SK-N-MC (cell line): ENCODE measurements around the gene MOV10L1.

Source experiments
- EZH2 ChIP-seq: fragments of 200-600 bp; sonication (generic); IDR thresholded peaks from one replicate; pipeline ENCODE4 v1.6.1; 2017; ENCODE audit warnings: antibody characterized with exemption
- FOXP2 ChIP-seq: optimal IDR thresholded peaks from 2 replicates; pipeline ENCODE3; 2011; ENCODE audit warnings: mild to moderate bottlenecking, moderate library complexity; ENCODE audit not compliant: insufficient read depth; ENCODE audit errors: extremely low read length, control extremely low read depth
- POLR2AphosphoS5 ChIP-seq: IDR thresholded peaks from 2 replicates; pipeline ENCODE4 v1.6.1; 2012; ENCODE audit warnings: mild to moderate bottlenecking, low read depth, low read length, borderline replicate concordance

DNA sequence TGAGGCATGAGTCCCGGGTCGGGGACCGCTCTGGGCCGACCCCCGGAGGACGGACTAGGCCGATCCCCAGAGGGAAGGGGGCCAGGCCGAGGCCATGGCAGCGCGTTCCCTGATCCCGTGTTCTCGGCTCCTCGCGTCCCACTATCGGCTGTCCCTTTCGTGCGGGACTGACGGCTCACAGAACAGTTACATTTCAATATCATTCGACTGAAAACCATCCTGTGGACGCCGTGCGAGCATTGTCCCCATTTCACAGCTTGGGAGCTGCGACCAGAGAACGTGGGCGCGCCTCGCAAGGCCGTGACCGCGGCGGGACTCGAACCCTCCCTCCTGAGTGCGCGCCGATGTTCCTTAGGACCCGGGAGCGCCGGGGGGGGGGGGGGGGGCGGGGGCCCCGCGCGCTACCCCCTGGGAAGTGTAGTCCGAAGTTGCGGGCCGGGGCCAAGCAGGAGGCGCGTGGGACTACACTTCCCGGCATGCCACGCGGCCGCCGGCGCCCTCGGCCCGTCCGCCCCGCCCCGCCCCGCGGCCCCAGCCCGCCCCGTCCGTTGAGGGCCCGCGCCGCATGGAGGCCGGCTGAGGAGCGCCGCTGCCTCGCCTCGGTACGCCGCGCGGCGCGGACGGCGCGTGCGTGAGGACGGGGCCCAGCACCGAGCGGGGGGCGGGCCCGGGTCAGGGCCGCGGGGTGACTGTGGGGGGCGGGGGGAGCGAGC, 95.7 kb downstream of the MOV10L1 start, which contains the start of gene TRABD:
- TF ChIP-seq POLR2AphosphoS5: no peak
- no peak for TF ChIP-seq EZH2
- TF ChIP-seq FOXP2: no peak
